B cell (primary cell): ENCODE data around the gene SPATA25. TPM values are rescaled to one million over a fixed set of nuclear protein-coding genes. Genes with fewer than 3 reads are reported as not detected.
A peak's percentile ranks its signal among the peaks of the same experiment; 100 is the strongest.

ENCODE experiments used
- ATAC-seq: fragments of 200-7000 bp; cut with Tn5 transposase; one replicate; pipeline ENCODE4 v1.10.0; 2021; ENCODE audit warnings: low read depth, mild to moderate bottlenecking, moderate number of reproducible peaks, moderate library complexity
- CTCF ChIA-PET: fragments of 350-600 bp; sonication (Branson Sonifier 250); formaldehyde crosslinking; loops from one replicate; lab custom pipeline; 2021; ENCODE audit warnings: antibody characterized with exemption, inconsistent platforms; lab: Charles Lee
- POLR2A ChIA-PET: fragments of 350-600 bp; sonication (Branson Sonifier 250); formaldehyde crosslinking; loops from one replicate; lab custom pipeline; 2021; ENCODE audit warnings: antibody characterized with exemption; lab: Charles Lee
- DNase-seq: peaks from one replicate; pipeline ENCODE4 v3.0.0; 2013
- H2AFZ ChIP-seq: 2 replicates; pipeline ENCODE4 v1.6.1; 2012; ENCODE audit warnings: mild to moderate bottlenecking, low read depth, low read length; ENCODE audit not compliant: insufficient read depth, poor library complexity, severe bottlenecking
- H3K27ac ChIP-seq, 2 donors: 1 replicate in 1 of 2; 2 replicates in 1 of 2; pipeline ENCODE4 v1.5.1; 2012 to 2013; ENCODE audit warnings: low read length in 2 of 2, mild to moderate bottlenecking in 2 of 2, moderate library complexity in 1 of 2
- H3K27me3 ChIP-seq, 4 experiments: fragments of 200-600 bp in 1 of 4; sonication (generic) in 1 of 4; replicated peaks in 1 of 4; 1 replicate in 2 of 4; 2 replicates in 2 of 4; pipeline versions ENCODE4 v1.6.1 to v1.7.0; 2013 to 2016; ENCODE audit warnings: low read length in 3 of 4, mild to moderate bottlenecking in 2 of 4, mixed read lengths in 1 of 4, moderate library complexity in 1 of 4; ENCODE audit not compliant: insufficient read depth in 4 of 4, control insufficient read depth in 3 of 4; ENCODE audit errors: control extremely low read depth in 1 of 4
- H3K36me3 ChIP-seq, 2 experiments: replicated peaks in 1 of 2; 1 replicate in 1 of 2; 2 replicates in 1 of 2; pipeline versions ENCODE4 v1.6.1 to v1.7.1; 2013; ENCODE audit warnings: low read length in 1 of 2; ENCODE audit not compliant: insufficient read depth in 2 of 2, control insufficient read depth in 1 of 2; ENCODE audit errors: control extremely low read depth in 1 of 2, extremely low read depth in 1 of 2
- H3K4me1 ChIP-seq, 2 donors: fragments of 200-600 bp in 1 of 2; sonication (generic) in 1 of 2; 1 replicate in 1 of 2; 2 replicates in 1 of 2; pipeline versions ENCODE4 v1.5.1 to v1.6.1; 2013 to 2017; ENCODE audit warnings: low read length in 2 of 2; ENCODE audit not compliant: control insufficient read depth in 2 of 2, insufficient read depth in 2 of 2
- H3K4me2 ChIP-seq: replicated peaks from 2 replicates; pipeline ENCODE3; 2012; ENCODE audit warnings: mild to moderate bottlenecking, low read depth, low read length; ENCODE audit not compliant: poor library complexity, severe bottlenecking
- H3K4me3 ChIP-seq, 5 experiments: fragments of 200-600 bp in 1 of 5; sonication (generic) in 1 of 5; 1 replicate in 3 of 5; 2 replicates in 2 of 5; pipeline versions ENCODE4 v1.5.1 to v1.7.0; 2011 to 2016; ENCODE audit warnings: low read length in 4 of 5, mild to moderate bottlenecking in 4 of 5, low read depth in 2 of 5, control low read depth in 1 of 5, moderate library complexity in 1 of 5; ENCODE audit not compliant: insufficient read depth in 1 of 5; ENCODE audit errors: control extremely low read depth in 1 of 5, extremely low read depth in 1 of 5
- H3K79me2 ChIP-seq: fragments of 200-600 bp; sonication (generic); one replicate; pipeline ENCODE4 v1.6.0; 2016; ENCODE audit warnings: low read length; ENCODE audit not compliant: control insufficient read depth, insufficient read depth
- H3K9ac ChIP-seq: fragments of 200-600 bp; sonication (generic); 2 replicates; pipeline ENCODE4 v1.6.1; 2017; ENCODE audit warnings: mild to moderate bottlenecking, low read length, moderate library complexity
- H3K9me3 ChIP-seq, 3 donors: one replicate each; pipeline versions ENCODE4 v1.6.1 to v1.7.1; 2013; ENCODE audit warnings: low read length in 2 of 3; ENCODE audit not compliant: control insufficient read depth in 2 of 3, insufficient read depth in 1 of 3; ENCODE audit errors: control extremely low read depth in 1 of 3
- H4K20me1 ChIP-seq: 2 replicates; pipeline ENCODE4 v1.6.0; 2012; ENCODE audit warnings: mild to moderate bottlenecking, low read length; ENCODE audit not compliant: insufficient read depth, control insufficient read depth, poor library complexity, severe bottlenecking
- H3K27ac Mint-ChIP-seq: one replicate; pipeline ENCODE4 v1.8.0; 2021; ENCODE audit warnings: mixed read lengths
- H3K27me3 Mint-ChIP-seq: one replicate; pipeline ENCODE4 v1.8.0; 2021; ENCODE audit warnings: mixed read lengths
- H3K4me1 Mint-ChIP-seq: one replicate; pipeline ENCODE4 v1.8.0; 2021; ENCODE audit warnings: mixed read lengths
- H3K4me3 Mint-ChIP-seq: one replicate; pipeline ENCODE4 v1.8.0; 2021; ENCODE audit warnings: mixed read lengths
- H3K9me3 Mint-ChIP-seq: one replicate; pipeline ENCODE4 v1.8.0; 2022; ENCODE audit warnings: mixed read lengths; ENCODE audit not compliant: insufficient read depth
- EZH2 ChIP-seq: IDR thresholded peaks from 2 replicates; pipeline ENCODE4 v1.6.1; 2012; ENCODE audit warnings: borderline replicate concordance, low read depth, mild to moderate bottlenecking, moderate library complexity, low read length; ENCODE audit not compliant: insufficient read depth, poor library complexity, severe bottlenecking
- WGBS: methylation state at CpG from one replicate; pipeline ENCODE4 v1.1.5; 2013; ENCODE audit warnings: missing lambda C conversion rate; ENCODE audit not compliant: insufficient coverage; 5-methylcytosine and 5-hydroxymethylcytosine counted together
- intact Hi-C: fragments of 100-400 bp; cut with micrococcal nuclease; formaldehyde crosslinking; loops from one replicate; pipeline ENCODE4 v1.10.0; 2022
- polyA plus RNA-seq: library from polyadenylated mRNA; depleted of rRNA; stranded (reverse); fragments of >200 nt; gene quantifications from 2 replicates; pipeline ENCODE4 v1.2.3, GENCODE V29; 2012
- total RNA-seq, 2 donors: library from RNA; stranded (reverse); fragments of 120-200 nt in 1 of 2; gene quantifications; 1 replicate in 1 of 2; 2 replicates in 1 of 2; pipeline versions ENCODE4 v1.2.3 to v1.2.4, GENCODE V29; 2013 to 2022
- TF ChIP-seq, protein P1 (sequence below): fragments of 200-600 bp; IDR thresholded peaks from one replicate; pipeline ENCODE4 v1.8.0; 2022; ENCODE audit warnings: antibody characterized with exemption, mild to moderate bottlenecking

SPATA25 gene
- total and polyA plus RNA-seq, 2 donors (not counting 1 experiment from before 2014, with no cell fraction given): 2.5 to 2.9 TPM

- no peaks in the 10 kb centered on the region for H3K27me3 ChIP-seq
- peak overlapping the region; percentile 60 for H3K4me2 ChIP-seq
- peaks cover 14 to 21% of the 10 kb centered on the region in 2 donors for H3K4me1 ChIP-seq
- no peaks in the 10 kb centered on the region for H3K27me3 Mint-ChIP-seq
- H3K27ac ChIP-seq: peak overlapping the region; percentile 21 to 79
- H3K4me3 ChIP-seq: peak overlapping the region in 1 of 5 experiments; percentile 20
- CTCF ChIA-PET: interaction anchor here (0.9 to 1.7 kb wide), 7 partner anchors 9 to 128 kb away, joined by 3 to 5 read pairs (median 4); partner anchors contain the start of gene ZSWIM1
- H3K4me1 Mint-ChIP-seq: peaks cover 18% of the 10 kb centered on the region
- H3K9me3 ChIP-seq: no peaks in the 10 kb centered on the region
- intact Hi-C loops: no loop called here
- H3K79me2 ChIP-seq: no peaks in the 10 kb centered on the region
- peak overlapping the region; percentile 14 for H3K9ac ChIP-seq
- peak; percentile 73 for DNase-seq
- no peak for TF ChIP-seq EZH2
- TF ChIP-seq, protein P1, sequence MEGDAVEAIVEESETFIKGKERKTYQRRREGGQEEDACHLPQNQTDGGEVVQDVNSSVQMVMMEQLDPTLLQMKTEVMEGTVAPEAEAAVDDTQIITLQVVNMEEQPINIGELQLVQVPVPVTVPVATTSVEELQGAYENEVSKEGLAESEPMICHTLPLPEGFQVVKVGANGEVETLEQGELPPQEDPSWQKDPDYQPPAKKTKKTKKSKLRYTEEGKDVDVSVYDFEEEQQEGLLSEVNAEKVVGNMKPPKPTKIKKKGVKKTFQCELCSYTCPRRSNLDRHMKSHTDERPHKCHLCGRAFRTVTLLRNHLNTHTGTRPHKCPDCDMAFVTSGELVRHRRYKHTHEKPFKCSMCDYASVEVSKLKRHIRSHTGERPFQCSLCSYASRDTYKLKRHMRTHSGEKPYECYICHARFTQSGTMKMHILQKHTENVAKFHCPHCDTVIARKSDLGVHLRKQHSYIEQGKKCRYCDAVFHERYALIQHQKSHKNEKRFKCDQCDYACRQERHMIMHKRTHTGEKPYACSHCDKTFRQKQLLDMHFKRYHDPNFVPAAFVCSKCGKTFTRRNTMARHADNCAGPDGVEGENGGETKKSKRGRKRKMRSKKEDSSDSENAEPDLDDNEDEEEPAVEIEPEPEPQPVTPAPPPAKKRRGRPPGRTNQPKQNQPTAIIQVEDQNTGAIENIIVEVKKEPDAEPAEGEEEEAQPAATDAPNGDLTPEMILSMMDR: no peak
- peak overlapping the region; percentile 79 for H3K27ac Mint-ChIP-seq
- peak; percentile 96 for ATAC-seq
- peak overlapping the region; percentile 33 for H3K4me3 Mint-ChIP-seq
- peaks cover 13 to 50% of the 10 kb centered on the region in 2 experiments for H3K36me3 ChIP-seq
- H3K9me3 Mint-ChIP-seq: no peaks in the 10 kb centered on the region
- no peaks in the 10 kb centered on the region for H4K20me1 ChIP-seq
- 0% methylated on average over 4 of the region's 5 CpGs for WGBS
- H2AFZ ChIP-seq: peak overlapping the region; percentile 48
- POLR2A ChIA-PET: interaction anchor here (0.6 to 1.6 kb wide), 4 partner anchors 9 to 93 kb away, joined by 3 to 5 read pairs (median 4); partner anchors contain the start of genes ACOT8, SNX21 and ZSWIM3
These were observed 45.1 kb downstream of the SPATA25 start for GRCh38 chr20:45842169-45842812.
